Fibroblast of the aortic adventitia (primary cell): ENCODE results near the gene ZAR1. TPM values are rescaled to one million over a fixed set of nuclear protein-coding genes. Genes with fewer than 3 reads are reported as not detected.

Source experiments
- DNase-seq: peaks from one replicate; pipeline ENCODE4 v3.0.0-alpha.2; 2010; ENCODE audit warnings: low read depth
- H3K4me3 ChIP-seq: 2 replicates; pipeline ENCODE4 v1.5.1; 2011; ENCODE audit warnings: low read depth, mild to moderate bottlenecking, control low read depth, low read length, moderate library complexity
- CTCF ChIP-seq: IDR thresholded peaks from 2 replicates; pipeline ENCODE4 v1.5.1; 2011; ENCODE audit warnings: mild to moderate bottlenecking, low read length, control low read depth, inconsistent platforms; ENCODE audit not compliant: insufficient read depth
- total RNA-seq: library from RNA; depleted of rRNA; stranded (reverse); fragments of >200 nt; gene quantifications from 2 replicates; pipeline ENCODE4 v1.2.3, GENCODE V29; 2012; ENCODE audit warnings: low replicate concordance

The ZAR1 gene
- total RNA-seq, 1 donor: not detected

GRCh38 chr4:48499551-48500066, 9.6 kb downstream of the ZAR1 start:
- no peak overlapping the region for H3K4me3 ChIP-seq
- DNase-seq: no peak
- TF ChIP-seq CTCF: no peak

GRCh38 chr4:48503233-48504025, 13.4 kb downstream of the ZAR1 start:
- no peak overlapping the region for H3K4me3 ChIP-seq
- TF ChIP-seq CTCF: no peak
- no peak for DNase-seq

- no peak for TF ChIP-seq CTCF
- no peak for DNase-seq
- H3K4me3 ChIP-seq: no peak overlapping the region
Observed at GRCh38 chr4:48504026-48504330, 13.9 kb downstream of the ZAR1 start.

GRCh38 chr4:48504352-48504751, 14.3 kb downstream of the ZAR1 start:
- H3K4me3 ChIP-seq: no peak overlapping the region
- no peak for DNase-seq
- TF ChIP-seq CTCF: no peak

GRCh38 chr4:48506716-48507115, 16.7 kb downstream of the ZAR1 start:
- H3K4me3 ChIP-seq: no peak overlapping the region
- no peak for TF ChIP-seq CTCF
- no peak for DNase-seq

GRCh38 chr4:48509543-48509942, 19.5 kb downstream of the ZAR1 start:
- TF ChIP-seq CTCF: no peak
- no peak for DNase-seq
- no peak overlapping the region for H3K4me3 ChIP-seq

- TF ChIP-seq CTCF: no peak
- DNase-seq: no peak
- no peak overlapping the region for H3K4me3 ChIP-seq
Observed at GRCh38 chr4:48518143-48518542, 28.1 kb downstream of the ZAR1 start.
